Activated T-cell treated with anti-CD3 and anti-CD28 coated beads, Interleukin-2, amount 50 U/mL, for 4 hours (primary cell): ENCODE measurements around the gene PLXDC2. TPM values are rescaled to one million over a fixed set of nuclear protein-coding genes. Genes with fewer than 3 reads are reported as not detected.
"Not testable (repeated sequence)": the region's sequence is repeated elsewhere in the genome, so short reads cannot be mapped to it uniquely, and the experiment has no call there.

Source experiments
- ATAC-seq, 2 donors: fragments of 200-7000 bp; cut with Tn5 transposase; one replicate each; pipeline ENCODE4 v1.10.0; 2021
- DNase-seq: peaks from one replicate; pipeline ENCODE4 v3.0.0-alpha.2; 2020
- H3K27me3 Mint-ChIP-seq: one replicate; pipeline ENCODE4 v1.8.0; 2021; ENCODE audit warnings: low read depth, mixed read lengths
- H3K36me3 Mint-ChIP-seq: one replicate; pipeline ENCODE4 v1.8.0; 2022; ENCODE audit warnings: mixed read lengths; ENCODE audit not compliant: insufficient read depth
- H3K4me1 Mint-ChIP-seq: one replicate; pipeline ENCODE4 v1.8.0; 2021; ENCODE audit warnings: low read depth, mixed read lengths
- H3K4me3 Mint-ChIP-seq: one replicate; pipeline ENCODE4 v1.8.0; 2021; ENCODE audit warnings: mild to moderate bottlenecking, moderate library complexity, mixed read lengths
- H3K9me3 Mint-ChIP-seq: one replicate; pipeline ENCODE4 v1.8.0; 2021; ENCODE audit warnings: mixed read lengths
- total RNA-seq, 3 donors: library from RNA; stranded (reverse); gene quantifications; one replicate each; pipeline ENCODE4 v1.2.1, GENCODE V29; 2021

The PLXDC2 gene
- total RNA-seq, 3 donors from 2014 or later = 0.08 to 0.21 (median 0.16) TPM

- DNase-seq (no peak), ATAC-seq (no peak)
- Mint-ChIP-seq H3K36me3 (no peaks in the 10 kb centered on the region), H3K4me3 (no peak overlapping the region), H3K4me1 (no peaks in the 10 kb centered on the region), H3K9me3 (no peaks in the 10 kb centered on the region), H3K27me3 (no peaks in the 10 kb centered on the region)
Observed at GRCh38 chr10:19970256-19970655, 154.0 kb downstream of the PLXDC2 start.

GRCh38 chr10:19970717-19971116 lies 154.5 kb downstream of the PLXDC2 start:
- Mint-ChIP-seq H3K4me1 (no peaks in the 10 kb centered on the region), H3K27me3 (no peaks in the 10 kb centered on the region), H3K9me3 (no peaks in the 10 kb centered on the region), H3K4me3 (no peak overlapping the region), H3K36me3 (no peaks in the 10 kb centered on the region)
- no peak for DNase-seq
- ATAC-seq = no peak

GRCh38 chr10:19971343-19972052 lies 155.3 kb downstream of the PLXDC2 start:
- no peak overlapping the region for H3K4me3 Mint-ChIP-seq
- no peaks in the 10 kb centered on the region for H3K36me3 Mint-ChIP-seq
- no peak for ATAC-seq
- H3K4me1 Mint-ChIP-seq = no peaks in the 10 kb centered on the region
- DNase-seq = no peak
- H3K27me3 Mint-ChIP-seq = no peaks in the 10 kb centered on the region
- H3K9me3 Mint-ChIP-seq = peaks cover 1% of the 10 kb centered on the region

- H3K36me3 Mint-ChIP-seq = no peaks in the 10 kb centered on the region
- H3K4me3 Mint-ChIP-seq = no peak overlapping the region
- no peaks in the 10 kb centered on the region for H3K27me3 Mint-ChIP-seq
- no peaks in the 10 kb centered on the region for H3K4me1 Mint-ChIP-seq
- H3K9me3 Mint-ChIP-seq = peaks cover 3% of the 10 kb centered on the region
- DNase-seq (no peak), ATAC-seq (no peak)
Observed at GRCh38 chr10:19974138-19974537, 157.9 kb downstream of the PLXDC2 start.

GRCh38 chr10:19974554-19974953 lies 158.3 kb downstream of the PLXDC2 start:
- Mint-ChIP-seq H3K4me3 (no peak overlapping the region), H3K36me3 (no peaks in the 10 kb centered on the region), H3K9me3 (peaks cover 3% of the 10 kb centered on the region), H3K27me3 (no peaks in the 10 kb centered on the region), H3K4me1 (no peaks in the 10 kb centered on the region)
- DNase-seq = no peak
- ATAC-seq = no peak

GRCh38 chr10:19977097-19977521 lies 160.9 kb downstream of the PLXDC2 start:
- no peak for DNase-seq

GRCh38 chr10:19979628-19980027 lies 163.4 kb downstream of the PLXDC2 start:
- Mint-ChIP-seq H3K4me1 (no peaks in the 10 kb centered on the region), H3K36me3 (no peaks in the 10 kb centered on the region), H3K9me3 (peaks cover 3% of the 10 kb centered on the region), H3K27me3 (no peaks in the 10 kb centered on the region), H3K4me3 (no peak overlapping the region)
- ATAC-seq (no peak), DNase-seq (no peak)

More at GRCh38 chr10:19977097-19977521, 160.9 kb downstream of the PLXDC2 start:
- H3K36me3 Mint-ChIP-seq = no peaks in the 10 kb centered on the region
- no peak overlapping the region for H3K4me3 Mint-ChIP-seq
- ATAC-seq = no peak
- H3K4me1 Mint-ChIP-seq = no peaks in the 10 kb centered on the region
- peaks cover 3% of the 10 kb centered on the region for H3K9me3 Mint-ChIP-seq
- H3K27me3 Mint-ChIP-seq = no peaks in the 10 kb centered on the region

GRCh38 chr10:19983880-19984565 lies 167.8 kb downstream of the PLXDC2 start:
- DNase-seq (no peak), ATAC-seq (no peak)
- Mint-ChIP-seq H3K9me3 (no peaks in the 10 kb centered on the region), H3K4me3 (no peak overlapping the region), H3K27me3 (no peaks in the 10 kb centered on the region), H3K4me1 (no peaks in the 10 kb centered on the region), H3K36me3 (no peaks in the 10 kb centered on the region)

- Mint-ChIP-seq H3K9me3 (no peaks in the 10 kb centered on the region), H3K27me3 (no peaks in the 10 kb centered on the region), H3K4me3 (no peak overlapping the region)
Observed at GRCh38 chr10:19985745-19986144, 169.5 kb downstream of the PLXDC2 start.

GRCh38 chr10:19986591-19986990 lies 170.4 kb downstream of the PLXDC2 start:
- no peak for DNase-seq
- H3K9me3 Mint-ChIP-seq = no peaks in the 10 kb centered on the region
- ATAC-seq = no peak
- H3K4me3 Mint-ChIP-seq = no peak overlapping the region
- no peaks in the 10 kb centered on the region for H3K36me3 Mint-ChIP-seq
- no peaks in the 10 kb centered on the region for H3K27me3 Mint-ChIP-seq
- no peaks in the 10 kb centered on the region for H3K4me1 Mint-ChIP-seq

More at GRCh38 chr10:19985745-19986144, 169.5 kb downstream of the PLXDC2 start:
- no peak for ATAC-seq
- no peak for DNase-seq
- Mint-ChIP-seq H3K36me3 (no peaks in the 10 kb centered on the region), H3K4me1 (no peaks in the 10 kb centered on the region)

- no peak for ATAC-seq
- Mint-ChIP-seq H3K9me3 (no peaks in the 10 kb centered on the region), H3K4me1 (no peaks in the 10 kb centered on the region), H3K27me3 (no peaks in the 10 kb centered on the region), H3K4me3 (no peak overlapping the region), H3K36me3 (no peaks in the 10 kb centered on the region)
- no peak for DNase-seq
Observed at GRCh38 chr10:19987931-19988330, 171.7 kb downstream of the PLXDC2 start.

GRCh38 chr10:19993714-19994315 lies 177.6 kb downstream of the PLXDC2 start:
- Mint-ChIP-seq H3K36me3 (no peaks in the 10 kb centered on the region), H3K4me3 (no peak overlapping the region), H3K27me3 (no peaks in the 10 kb centered on the region), H3K9me3 (peaks cover 4% of the 10 kb centered on the region), H3K4me1 (no peaks in the 10 kb centered on the region)
- ATAC-seq = no peak
- no peak for DNase-seq

- no peak overlapping the region for H3K4me3 Mint-ChIP-seq
- no peaks in the 10 kb centered on the region for H3K4me1 Mint-ChIP-seq
- H3K27me3 Mint-ChIP-seq = no peaks in the 10 kb centered on the region
- DNase-seq (no peak), ATAC-seq (no peak)
- H3K9me3 Mint-ChIP-seq = peaks cover 4% of the 10 kb centered on the region
- H3K36me3 Mint-ChIP-seq = no peaks in the 10 kb centered on the region
Observed at GRCh38 chr10:19998482-19998881, 182.2 kb downstream of the PLXDC2 start.

- Mint-ChIP-seq H3K4me3 (no peak overlapping the region), H3K27me3 (no peaks in the 10 kb centered on the region), H3K36me3 (no peaks in the 10 kb centered on the region), H3K4me1 (no peaks in the 10 kb centered on the region), H3K9me3 (peaks cover 4% of the 10 kb centered on the region)
- DNase-seq (no peak), ATAC-seq (no peak)
Observed at GRCh38 chr10:19999431-19999830, 183.2 kb downstream of the PLXDC2 start.

GRCh38 chr10:20002026-20002425 lies 185.8 kb downstream of the PLXDC2 start:
- ATAC-seq, H3K36me3 Mint-ChIP-seq, H3K9me3 Mint-ChIP-seq, H3K4me3 Mint-ChIP-seq, H3K4me1 Mint-ChIP-seq, H3K27me3 Mint-ChIP-seq, DNase-seq: not testable (repeated sequence)
